PC-3 (cell line): Measurements from ENCODE around the gene DNAH9. TPM values are rescaled to one million over a fixed set of nuclear protein-coding genes. Genes with fewer than 3 reads are reported as not detected.

Experiments
- ATAC-seq: fragments of 200-7000 bp; cut with Tn5 transposase; 2 replicates; pipeline ENCODE4 v1.9.1; 2020; ENCODE audit warnings: mild to moderate bottlenecking, moderate library complexity
- BruUV-seq: library from RNA; stranded (reverse); fragments of 400-500 nt; replicated peaks from 2 replicates; lab custom pipeline; 2021; lab: Mats Ljungman, UMichigan
- CTCF ChIA-PET: fragments of 300-600 bp; sonication (Branson Sonifier 250); formaldehyde crosslinking; loops from one replicate; lab custom pipeline; 2022; ENCODE audit warnings: antibody characterized with exemption; lab: Charles Lee
- POLR2A ChIA-PET: fragments of 300-600 bp; sonication (Branson Sonifier 250); formaldehyde crosslinking; loops from one replicate; lab custom pipeline; 2022; ENCODE audit warnings: antibody characterized with exemption; ENCODE audit not compliant: unreplicated experiment; lab: Charles Lee
- DNase-seq: peaks from one replicate; pipeline ENCODE4 v3.0.0-alpha.2; 2015
- H2AFZ ChIP-seq: fragments of 300-600 bp; sonication (generic); 2 replicates; pipeline ENCODE4 v1.6.0; 2016; ENCODE audit warnings: antibody characterized with exemption, low read length
- H3F3A ChIP-seq: fragments of 300-600 bp; sonication (generic); one replicate; pipeline ENCODE4 v1.6.0; 2017; ENCODE audit warnings: antibody characterized with exemption, low read length, control low read depth, mild to moderate bottlenecking; ENCODE audit not compliant: unreplicated experiment
- H3K27ac ChIP-seq: fragments of 300-600 bp; sonication (generic); 2 replicates; pipeline ENCODE4 v1.5.1; 2016; ENCODE audit warnings: mild to moderate bottlenecking, low read length
- H3K27me3 ChIP-seq: fragments of 300-600 bp; sonication (generic); 2 replicates; pipeline ENCODE4 v1.6.1; 2016; ENCODE audit warnings: low read length, mixed read lengths
- H3K36me3 ChIP-seq: fragments of 300-600 bp; sonication (generic); 2 replicates; pipeline ENCODE4 v1.6.1; 2016; ENCODE audit warnings: low read depth, mixed run types, low read length, mixed read lengths
- H3K4me1 ChIP-seq: fragments of 300-600 bp; sonication (generic); 2 replicates; pipeline ENCODE4 v1.5.1; 2016; ENCODE audit warnings: low read length; ENCODE audit not compliant: insufficient read depth
- H3K4me2 ChIP-seq: fragments of 300-600 bp; sonication (generic); 2 replicates; pipeline ENCODE4 v1.6.0; 2016; ENCODE audit warnings: low read length
- H3K4me3 ChIP-seq: fragments of 300-600 bp; sonication (generic); 2 replicates; pipeline ENCODE4 v1.5.1; 2016; ENCODE audit warnings: mild to moderate bottlenecking, low read length, mixed read lengths
- H3K79me2 ChIP-seq: fragments of 300-600 bp; sonication (generic); 2 replicates; pipeline ENCODE4 v1.6.1; 2017; ENCODE audit warnings: low read length, mixed read lengths
- H3K9ac ChIP-seq: fragments of 300-600 bp; sonication (generic); 2 replicates; pipeline ENCODE4 v1.6.0; 2016; ENCODE audit warnings: mild to moderate bottlenecking, low read length
- H3K9me2 ChIP-seq: fragments of 300-600 bp; sonication (generic); replicated peaks from 2 replicates; pipeline ENCODE4 v1.6.1; 2016; ENCODE audit warnings: mixed run types, low read length, mixed read lengths
- H3K9me3 ChIP-seq: fragments of 300-600 bp; sonication (generic); 2 replicates; pipeline ENCODE4 v1.6.1; 2016; ENCODE audit warnings: low read length, mixed read lengths
- H4K20me1 ChIP-seq: fragments of 300-600 bp; sonication (generic); 2 replicates; pipeline ENCODE4 v1.6.1; 2016; ENCODE audit warnings: low read length, mixed read lengths
- CTCF ChIP-seq: fragments of 300-600 bp; sonication (generic); conservative IDR thresholded peaks from 2 replicates; pipeline ENCODE4 v1.5.1; 2017; ENCODE audit warnings: antibody characterized with exemption, low read depth, mild to moderate bottlenecking, low read length
- EZH2 ChIP-seq: fragments of 300-600 bp; sonication (generic); IDR thresholded peaks from one replicate; pipeline ENCODE4 v1.6.1; 2017; ENCODE audit warnings: antibody characterized with exemption, mild to moderate bottlenecking, low read length; ENCODE audit not compliant: unreplicated experiment
- EZH2phosphoT487 ChIP-seq: fragments of 300-600 bp; sonication (generic); IDR thresholded peaks from 2 replicates; pipeline ENCODE4 v1.6.1; 2018; ENCODE audit warnings: mild to moderate bottlenecking, antibody characterized with exemption, low read length, borderline replicate concordance
- intact Hi-C: fragments of 100-400 bp; cut with micrococcal nuclease; formaldehyde crosslinking; loops from 2 replicates; pipeline ENCODE4 v1.9.0; 2023
- total RNA-seq: library from RNA; depleted of rRNA; stranded (reverse); fragments of >200 nt; gene quantifications from 2 replicates; pipeline ENCODE4 v1.2.3, GENCODE V29; 2014

Gene DNAH9
- total RNA-seq, 1 experiment from 2014 or later, result 0.11 TPM

- intact Hi-C loops, result no loop called here
- Histone ChIP-seq H3K9me2 (no peaks in the 10 kb centered on the region), H3K4me3 (no peak overlapping the region), H3K9me3 (peaks cover 11% of the 10 kb centered on the region; the same call in 1 of the 2 replicates), H3K27ac (no peak overlapping the region), H3F3A (no peaks in the 10 kb centered on the region), H3K79me2 (no peaks in the 10 kb centered on the region), H3K4me2 (no peak overlapping the region), H3K4me1 (peaks cover 15% of the 10 kb centered on the region), H4K20me1 (no peaks in the 10 kb centered on the region), H3K36me3 (no peaks in the 10 kb centered on the region), H3K9ac (no peak overlapping the region), H3K27me3 (no peaks in the 10 kb centered on the region), H2AFZ (no peak overlapping the region)
- no TSS peak for BruUV-seq
- CTCF ChIA-PET, result no interaction called here
- DNase-seq (peak; percentile 77), ATAC-seq (peak; percentile 50)
- no peak for TF ChIP-seq CTCF
- no peak for TF ChIP-seq EZH2
- no peak for TF ChIP-seq EZH2phosphoT487
- POLR2A ChIA-PET, result no interaction called here
These were observed 352.7 kb downstream of the DNAH9 start for GRCh38 chr17:11950771-11951519.

- BruUV-seq, result no TSS peak
- no peak for DNase-seq
- Histone ChIP-seq H3K4me1 (peaks cover 15% of the 10 kb centered on the region), H3K9me2 (no peaks in the 10 kb centered on the region), H3F3A (no peaks in the 10 kb centered on the region), H3K27ac (no peak overlapping the region), H4K20me1 (no peaks in the 10 kb centered on the region), H2AFZ (no peak overlapping the region), H3K9me3 (peaks cover 11% of the 10 kb centered on the region; the same call in 1 of the 2 replicates), H3K9ac (no peak overlapping the region), H3K27me3 (no peaks in the 10 kb centered on the region), H3K79me2 (no peaks in the 10 kb centered on the region), H3K36me3 (no peaks in the 10 kb centered on the region), H3K4me3 (no peak overlapping the region), H3K4me2 (no peak overlapping the region)
- intact Hi-C loops, result no loop called here
- ChIA-PET CTCF (no interaction called here), POLR2A (no interaction called here)
- TF ChIP-seq CTCF (no peak), EZH2phosphoT487 (no peak), EZH2 (no peak)
- ATAC-seq, result no peak
These were observed 354.3 kb downstream of the DNAH9 start for GRCh38 chr17:11952610-11953009.

DNA sequence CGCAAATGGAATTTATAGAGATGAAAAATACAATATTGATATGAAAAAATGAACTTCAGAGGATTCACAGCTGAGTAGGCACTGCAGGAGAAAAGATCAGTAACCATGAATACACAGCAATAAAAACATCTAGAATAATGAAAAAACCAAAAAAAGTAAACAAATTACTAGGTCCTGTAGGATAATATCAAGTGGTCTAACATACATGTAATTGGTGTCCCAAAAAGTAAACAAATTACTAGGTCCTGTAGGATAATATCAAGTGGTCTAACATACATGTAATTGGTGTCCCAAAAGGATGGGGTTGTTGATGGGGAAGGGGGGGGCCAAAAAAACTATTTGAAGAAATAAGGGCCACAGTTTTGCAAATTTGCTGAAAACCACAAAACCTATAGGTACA lies 355.7 kb downstream of the DNAH9 start:
- no peaks in the 10 kb centered on the region for H3K36me3 ChIP-seq
- no peak for TF ChIP-seq EZH2
- TF ChIP-seq EZH2phosphoT487, result no peak
- no peak for TF ChIP-seq CTCF
- H4K20me1 ChIP-seq, result no peaks in the 10 kb centered on the region
- H3K4me3 ChIP-seq, result no peak overlapping the region
- no peaks in the 10 kb centered on the region for H3K79me2 ChIP-seq
- peaks cover 11% of the 10 kb centered on the region; the same call in 1 of the 2 replicates for H3K9me3 ChIP-seq
- H3F3A ChIP-seq, result no peaks in the 10 kb centered on the region
- H3K4me1 ChIP-seq, result peaks cover 10% of the 10 kb centered on the region
- no TSS peak for BruUV-seq
- DNase-seq, result no peak
- H3K27me3 ChIP-seq, result no peaks in the 10 kb centered on the region
- H2AFZ ChIP-seq, result no peak overlapping the region
- no peak overlapping the region for H3K9ac ChIP-seq
- H3K27ac ChIP-seq, result no peak overlapping the region
- ATAC-seq, result no peak
- no peaks in the 10 kb centered on the region for H3K9me2 ChIP-seq
- intact Hi-C loops, result no loop called here
- H3K4me2 ChIP-seq, result no peak overlapping the region
- ChIA-PET CTCF (no interaction called here), POLR2A (no interaction called here)
